Hematopoietic multipotent progenitor cell treated with erythropoietin and hydrocortisone succinate and interleukin-3 and kit ligand, for 6 days (in vitro differentiated cells): ENCODE data around the gene IL10RB.

Source experiments
- DNase-seq: peaks from one replicate; pipeline ENCODE4 v3.0.0-alpha.2; 2015

IL10RB gene

DNA sequence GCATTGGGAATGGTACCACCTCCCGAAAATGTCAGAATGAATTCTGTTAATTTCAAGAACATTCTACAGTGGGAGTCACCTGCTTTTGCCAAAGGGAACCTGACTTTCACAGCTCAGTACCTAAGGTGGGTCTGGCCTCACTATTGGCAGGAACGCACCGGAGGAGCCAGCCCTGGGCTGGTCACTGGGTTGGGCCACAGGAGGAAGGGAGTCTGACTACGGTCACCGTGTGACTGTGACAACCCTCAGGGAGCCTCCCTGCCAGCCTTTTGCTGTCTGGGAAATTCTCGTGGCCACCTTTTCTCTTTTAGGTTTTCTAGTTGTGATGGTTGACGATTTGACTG, 2.2 kb downstream of the IL10RB start:
- no peak for DNase-seq

DNA sequence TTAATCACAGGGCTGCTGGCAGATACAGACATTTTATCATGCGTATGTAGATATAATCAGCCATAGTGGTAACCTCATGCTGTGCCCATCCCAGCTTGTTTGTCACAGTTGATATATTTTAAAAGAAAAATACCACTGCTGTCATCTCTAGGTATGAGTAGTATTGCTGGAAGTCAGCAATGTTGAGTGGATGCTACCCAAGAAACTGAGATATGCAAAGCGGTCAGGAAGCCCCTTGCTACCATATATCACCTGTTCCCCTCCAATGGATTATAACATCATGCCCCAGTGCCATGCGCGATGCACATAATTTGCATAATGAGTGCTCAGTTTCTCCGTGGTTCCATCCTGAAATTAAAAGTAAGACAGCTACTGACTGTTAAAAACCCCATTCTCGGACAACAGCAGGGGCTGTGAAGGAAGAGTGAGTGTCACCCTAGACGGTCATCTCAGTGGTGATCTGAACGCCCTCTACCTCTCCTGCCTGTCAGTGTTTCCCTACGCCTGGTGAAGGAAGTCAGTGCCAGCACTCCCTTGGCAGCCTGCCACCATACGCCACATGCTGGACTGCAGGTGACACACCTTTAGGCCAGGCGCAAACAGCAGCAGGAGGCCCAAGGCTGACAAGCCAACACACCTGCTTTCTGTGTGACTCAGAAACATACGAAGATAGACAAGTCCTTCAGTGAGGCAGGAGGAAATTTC, 2.7 kb downstream of the IL10RB start:
- DNase-seq = no peak

DNA sequence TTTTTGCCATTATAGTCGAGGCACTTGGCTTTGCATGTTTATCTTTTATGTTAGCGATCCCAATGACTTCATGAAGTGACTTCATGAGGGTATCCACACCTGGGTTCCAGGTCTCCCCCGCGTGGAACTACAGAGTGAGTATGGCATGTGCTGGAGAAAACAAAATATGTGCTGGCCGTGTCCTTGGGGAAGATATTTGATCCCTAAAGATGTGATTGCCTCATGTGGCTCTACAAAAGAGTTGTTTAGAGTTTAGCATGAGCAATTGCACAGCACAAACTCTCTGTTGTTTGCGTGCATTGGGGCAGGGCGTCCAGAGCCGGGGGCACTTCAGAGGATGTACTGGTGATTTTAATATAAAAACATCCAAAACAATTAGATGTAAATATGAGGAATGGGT, 4.8 kb downstream of the IL10RB start:
- DNase-seq = no peak

DNA sequence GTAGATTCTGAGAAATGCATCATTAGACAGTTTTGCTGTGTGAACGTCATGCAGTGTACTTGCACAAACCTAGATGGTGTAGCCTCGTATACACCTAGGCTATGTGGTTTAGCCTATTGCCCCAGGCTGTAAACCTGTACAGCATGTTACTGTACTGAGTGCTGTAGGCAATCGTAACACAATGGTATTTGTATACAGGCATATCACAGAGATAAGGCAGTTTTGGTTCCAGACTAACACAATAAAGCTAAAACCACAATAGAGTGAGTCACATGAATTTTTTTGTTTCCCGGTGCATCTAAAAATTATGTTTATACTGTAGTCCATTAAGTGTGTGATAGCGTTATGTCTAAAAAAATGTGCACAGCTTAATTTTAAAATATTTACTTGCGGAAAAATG, 6.9 kb downstream of the IL10RB start:
- DNase-seq = no peak

DNA sequence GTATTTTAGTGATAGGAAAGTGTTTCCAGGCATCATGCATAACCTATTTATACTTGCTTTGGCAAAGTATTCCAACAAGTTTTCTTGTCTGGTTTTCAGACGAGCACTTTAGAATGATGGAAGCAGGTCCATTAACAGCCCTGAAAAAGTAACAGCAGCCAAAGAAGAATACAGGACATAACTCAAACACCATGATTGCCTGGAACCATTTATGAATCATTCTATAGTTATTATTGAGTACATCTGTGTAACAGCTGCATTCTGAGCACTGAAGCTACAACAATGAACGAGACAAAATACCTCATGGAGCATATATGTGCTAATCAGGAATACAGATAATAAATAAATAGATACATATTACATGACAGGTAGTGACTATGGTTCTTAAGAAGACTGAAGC, 12.6 kb downstream of the IL10RB start:
- no peak for DNase-seq

DNA sequence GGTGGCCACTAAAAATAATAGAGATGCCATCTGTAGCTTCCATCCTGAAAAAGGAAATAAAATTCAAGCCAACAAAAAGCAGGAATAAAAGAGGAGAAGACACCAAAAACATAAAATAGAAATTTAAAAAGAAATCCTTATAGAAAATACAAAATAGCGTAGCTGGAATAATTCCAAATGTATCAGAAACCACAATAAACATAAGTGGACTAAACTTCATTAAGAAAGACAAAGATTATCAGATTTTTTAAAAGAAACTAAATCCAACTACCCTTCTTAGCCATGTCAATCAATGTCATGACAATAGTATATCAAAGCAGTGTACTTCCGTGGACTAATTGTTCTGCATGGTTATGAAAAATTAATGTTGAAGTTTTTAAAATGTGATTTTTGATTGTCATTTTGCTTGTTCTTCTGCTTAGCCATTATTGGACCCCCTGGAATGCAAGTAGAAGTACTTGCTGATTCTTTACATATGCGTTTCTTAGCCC, 13.2 kb downstream of the IL10RB start:
- DNase-seq = no peak

DNA sequence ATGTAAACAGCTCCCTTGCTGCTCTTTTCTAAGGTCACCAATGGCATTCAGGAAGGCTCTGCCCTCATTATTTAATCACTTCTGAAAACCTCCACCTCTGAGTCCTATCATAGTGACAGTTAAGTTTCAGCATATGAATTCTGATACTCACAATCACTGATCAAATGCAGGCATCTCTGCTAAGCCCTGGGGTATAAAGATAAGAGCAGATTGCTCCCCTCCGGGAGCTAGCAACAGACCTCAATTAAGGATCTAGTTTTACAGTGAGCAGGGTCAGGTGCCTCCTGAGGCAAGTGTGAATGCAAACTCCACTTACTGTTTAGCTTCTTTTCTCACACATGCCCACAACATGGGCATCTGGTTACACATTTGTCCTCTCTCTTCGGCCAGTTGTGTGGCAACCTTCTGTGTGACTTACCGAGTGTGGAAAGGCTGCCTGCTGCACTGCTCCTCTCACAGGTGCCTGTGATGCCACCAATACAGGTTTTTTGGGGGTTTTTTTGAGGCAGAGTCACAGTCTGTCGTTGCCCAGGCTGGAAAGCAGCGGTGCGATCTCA, 15.0 kb downstream of the IL10RB start:
- peak; percentile 72 for DNase-seq

DNA sequence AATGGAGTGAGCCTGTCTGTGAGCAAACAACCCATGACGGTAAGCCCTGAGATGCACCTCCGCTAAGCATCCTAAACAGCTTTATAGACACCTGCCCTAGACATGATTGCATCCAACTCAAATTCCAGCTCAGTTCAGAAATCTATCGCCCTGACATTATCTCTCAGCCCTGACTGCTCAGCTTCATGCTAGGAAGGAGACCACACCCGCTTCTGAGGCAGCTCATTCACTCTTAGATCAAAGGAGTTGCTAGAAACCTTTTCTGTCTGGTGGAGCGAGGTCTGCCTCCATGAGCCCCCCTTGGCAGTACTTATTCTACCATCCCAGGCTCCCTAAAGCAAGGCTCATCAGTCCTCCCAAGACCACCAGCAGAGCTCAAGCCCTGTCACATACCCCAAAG, 17.0 kb downstream of the IL10RB start:
- peak; percentile 75 for DNase-seq

DNA sequence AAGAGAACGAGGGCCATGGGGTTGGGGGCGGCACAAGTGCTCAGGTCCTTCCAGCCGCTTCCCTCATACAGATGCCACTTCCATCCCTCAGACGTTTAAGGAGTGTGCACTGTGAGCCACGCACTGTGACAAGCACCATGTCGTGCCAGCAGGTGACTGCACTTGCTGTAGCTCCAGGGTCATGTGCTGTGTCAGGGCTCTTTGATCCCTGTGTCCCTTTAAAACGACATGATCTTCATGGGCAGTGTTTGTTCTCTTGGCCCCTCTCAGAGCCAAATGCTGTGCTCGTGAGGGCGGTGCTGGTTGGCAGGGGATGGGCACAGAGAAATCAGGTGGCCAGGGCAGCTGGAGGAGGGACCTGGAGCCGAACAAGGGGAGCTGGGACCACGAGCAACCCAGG, 19.9 kb downstream of the IL10RB start:
- DNase-seq = no peak

DNA sequence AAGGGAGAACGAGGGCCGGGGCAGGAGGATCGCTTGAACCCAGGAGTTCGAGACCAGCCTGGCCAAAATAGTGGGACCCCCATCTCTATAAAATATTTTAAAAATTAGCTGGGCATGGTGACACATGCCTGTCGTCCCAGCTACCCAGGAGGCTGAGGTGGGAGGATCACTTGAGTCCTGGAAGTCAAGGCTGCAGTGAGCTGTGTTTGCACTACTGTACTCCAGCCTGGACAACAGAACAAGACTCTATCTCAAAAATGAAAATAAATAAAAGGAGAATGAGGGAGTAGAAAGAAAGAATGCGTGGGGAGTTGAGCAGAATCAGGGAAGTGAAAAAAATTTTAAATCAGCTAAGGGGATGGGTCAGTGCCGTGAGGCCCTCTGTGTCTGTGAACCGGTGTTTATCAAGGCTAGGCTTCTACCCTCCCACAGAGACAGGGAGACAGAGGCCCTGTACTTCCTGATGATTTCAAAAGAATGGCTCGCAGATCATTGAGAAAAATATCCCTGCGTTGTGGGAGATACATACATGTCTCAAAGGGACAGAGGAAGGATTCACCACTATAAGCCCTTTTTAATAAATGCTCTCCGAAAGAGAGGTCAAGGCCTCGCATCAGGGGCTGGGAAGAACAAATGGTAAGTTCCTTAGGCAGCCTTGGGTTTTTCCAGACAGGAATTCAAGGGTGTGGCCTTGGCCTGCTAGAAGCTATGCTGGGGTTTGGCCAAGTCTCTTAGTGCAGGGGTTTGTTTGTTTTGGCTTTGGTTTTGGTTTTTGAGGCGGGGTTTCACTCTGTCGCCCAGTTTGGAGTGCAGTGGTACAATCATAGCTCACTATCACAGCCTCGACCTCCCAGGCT, 20.7 kb downstream of the IL10RB start:
- no peak for DNase-seq

DNA sequence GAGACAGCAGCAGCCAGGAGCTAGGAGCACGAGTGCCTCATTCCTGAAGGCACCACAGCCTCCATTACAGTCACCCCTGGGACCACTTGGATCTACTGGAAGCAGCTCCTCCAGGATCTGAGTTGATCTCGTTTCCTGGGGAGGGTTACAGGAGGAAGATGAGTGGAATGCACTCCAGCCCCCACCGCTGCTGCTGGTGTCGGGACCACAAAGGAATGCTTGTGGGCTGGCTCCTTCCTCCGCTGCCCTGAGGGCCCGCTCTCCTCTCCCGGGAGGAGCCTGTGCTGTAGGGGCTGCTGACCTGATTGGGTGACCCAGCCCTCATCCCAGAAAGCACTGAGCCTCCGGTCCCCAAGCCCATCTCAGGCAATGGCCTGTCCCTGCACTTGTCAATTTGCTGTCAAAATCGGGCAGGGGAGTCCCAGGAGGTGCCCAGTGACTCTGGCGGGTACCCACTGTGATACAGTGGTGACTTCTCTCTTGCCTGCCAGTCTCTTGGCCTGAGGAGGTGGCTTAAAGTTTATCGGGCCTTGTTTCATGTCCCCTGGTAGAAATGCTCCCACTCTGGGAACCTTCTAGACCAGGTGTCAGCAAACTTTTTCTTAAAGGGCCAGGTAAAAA, 23.1 kb downstream of the IL10RB start:
- DNase-seq = no peak

DNA sequence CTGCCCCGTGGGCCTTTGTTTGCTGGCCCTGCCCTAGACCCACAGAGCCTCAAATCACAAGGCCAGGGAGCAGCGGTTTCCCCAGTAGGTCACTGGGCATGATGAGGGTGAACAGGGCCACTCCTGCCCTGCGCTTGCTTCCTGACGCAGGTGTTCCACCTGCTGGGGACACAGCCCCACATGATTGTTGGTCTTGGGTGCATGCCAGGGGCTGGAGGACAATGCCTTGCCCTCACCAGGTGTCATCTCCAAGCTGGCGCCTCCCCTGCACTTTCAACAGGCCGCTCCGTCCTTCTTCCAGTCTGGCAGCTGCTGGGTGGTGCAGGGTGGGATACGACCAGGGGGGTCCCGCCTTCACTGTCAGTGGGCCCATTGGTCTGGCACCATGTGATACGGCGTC, 24.3 kb downstream of the IL10RB start:
- DNase-seq = no peak

DNA sequence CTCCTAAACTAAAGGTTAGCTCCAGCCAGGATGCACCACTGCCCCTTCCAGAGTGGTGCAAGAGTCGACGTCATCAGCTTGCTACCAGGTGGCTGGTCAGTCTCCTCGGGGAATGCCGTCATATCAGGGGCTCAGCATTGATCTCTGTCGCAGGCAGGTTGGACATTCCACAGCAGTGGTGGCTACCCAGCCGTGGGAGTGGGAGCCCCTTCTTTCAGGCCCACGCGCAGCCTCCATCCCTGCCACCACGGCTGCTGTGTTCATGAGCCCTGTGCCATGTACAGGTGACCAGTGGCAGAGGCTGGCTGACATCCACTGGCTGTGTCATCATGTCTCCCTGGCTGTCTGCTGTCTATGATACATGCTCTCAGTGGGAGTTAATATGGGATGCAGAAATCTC, 25.5 kb downstream of the IL10RB start:
- no peak for DNase-seq

DNA sequence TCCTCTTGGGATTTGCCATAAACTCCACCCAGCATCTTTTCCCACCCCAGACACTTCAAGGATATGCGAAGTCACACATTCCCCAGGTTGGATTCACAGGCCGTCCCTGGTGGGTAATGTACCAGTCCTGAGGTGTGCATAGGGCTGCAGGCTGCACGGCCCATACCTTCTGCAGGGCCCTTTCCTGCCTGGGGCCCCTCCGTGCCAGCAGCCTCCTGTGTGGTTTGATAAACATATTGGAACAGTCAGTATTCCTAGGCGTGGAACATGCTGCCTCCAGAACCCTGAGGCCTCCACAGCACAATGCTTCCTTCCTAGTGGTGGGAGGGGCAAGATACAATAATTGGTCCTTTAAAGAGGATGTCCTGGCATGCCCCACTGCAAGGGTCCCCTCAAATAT, 26.6 kb downstream of the IL10RB start:
- DNase-seq = no peak

DNA sequence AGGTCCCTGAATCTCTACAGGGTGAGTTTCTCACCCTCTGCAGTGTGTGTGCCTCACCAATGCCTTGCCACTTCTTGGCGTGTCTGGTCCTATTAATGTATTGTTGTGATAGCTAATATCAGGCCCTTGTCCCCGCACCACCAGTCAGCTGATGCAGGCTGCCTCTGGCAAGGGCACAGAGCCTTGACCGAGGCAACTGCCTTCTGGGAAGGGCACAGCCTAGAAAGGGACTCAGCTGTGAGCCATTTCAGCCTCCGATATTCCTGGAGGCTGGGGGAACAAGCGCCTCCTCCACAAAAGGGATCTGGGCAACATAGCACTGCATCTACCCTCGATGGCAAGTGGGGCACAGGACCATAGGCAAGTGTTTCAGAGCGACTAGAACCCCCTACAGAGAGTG, 27.0 kb downstream of the IL10RB start:
- DNase-seq = no peak

DNA sequence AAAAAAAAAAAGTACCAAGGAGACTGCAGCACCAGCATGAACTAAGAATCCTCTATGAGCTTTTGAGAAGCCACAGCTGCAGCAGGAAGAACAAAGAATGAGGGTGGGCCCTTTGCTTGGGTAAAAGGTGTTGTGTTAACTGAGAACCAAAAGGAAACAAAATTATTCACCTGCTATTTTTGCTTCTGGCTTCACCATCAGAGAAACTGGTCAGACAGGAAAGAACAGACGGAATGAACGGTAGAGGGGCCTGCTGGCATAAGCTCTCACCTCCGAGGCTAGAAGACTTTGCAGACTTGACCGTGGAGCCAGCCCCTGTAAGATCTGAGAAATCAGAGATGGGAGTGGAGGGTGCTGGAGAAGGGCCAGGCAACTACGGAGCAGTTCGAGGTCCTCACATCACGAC, 27.6 kb downstream of the IL10RB start:
- no peak for DNase-seq

DNA sequence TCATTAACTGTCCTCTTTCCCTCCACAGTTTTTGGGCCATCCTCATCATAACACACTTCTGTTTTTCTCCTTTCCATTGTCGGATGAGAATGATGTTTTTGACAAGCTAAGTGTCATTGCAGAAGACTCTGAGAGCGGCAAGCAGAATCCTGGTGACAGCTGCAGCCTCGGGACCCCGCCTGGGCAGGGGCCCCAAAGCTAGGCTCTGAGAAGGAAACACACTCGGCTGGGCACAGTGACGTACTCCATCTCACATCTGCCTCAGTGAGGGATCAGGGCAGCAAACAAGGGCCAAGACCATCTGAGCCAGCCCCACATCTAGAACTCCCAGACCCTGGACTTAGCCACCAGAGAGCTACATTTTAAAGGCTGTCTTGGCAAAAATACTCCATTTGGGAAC, 30.0 kb downstream of the IL10RB start:
- DNase-seq = no peak

DNA sequence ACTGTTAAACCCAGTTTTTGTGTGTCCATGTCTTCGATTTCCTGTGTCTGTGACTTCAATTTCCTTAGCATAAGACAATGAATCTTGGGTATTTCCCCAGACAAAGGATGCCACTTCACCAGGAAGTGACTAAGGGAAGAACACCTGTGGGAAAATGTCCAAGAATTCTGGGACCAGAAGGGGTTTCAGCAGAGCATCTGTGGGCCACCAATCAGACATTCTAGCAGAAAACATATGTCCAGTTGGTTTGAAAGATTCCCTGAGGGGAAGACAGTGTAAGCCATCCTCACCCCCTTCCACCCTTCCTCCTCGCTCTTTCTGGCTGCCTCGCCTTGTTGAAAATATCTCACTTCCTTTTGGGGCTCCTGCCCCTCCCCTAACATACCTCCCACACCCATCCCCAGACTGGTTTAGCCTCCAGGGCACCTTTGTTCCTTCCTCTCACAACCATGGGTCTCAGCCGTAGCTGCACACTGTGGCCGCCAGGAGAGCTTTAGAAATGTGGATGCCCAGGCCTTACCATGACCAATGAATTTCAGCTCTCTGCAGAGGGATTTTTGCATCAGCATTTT, 33.1 kb downstream of the IL10RB start:
- peak; percentile 53 for DNase-seq

DNA sequence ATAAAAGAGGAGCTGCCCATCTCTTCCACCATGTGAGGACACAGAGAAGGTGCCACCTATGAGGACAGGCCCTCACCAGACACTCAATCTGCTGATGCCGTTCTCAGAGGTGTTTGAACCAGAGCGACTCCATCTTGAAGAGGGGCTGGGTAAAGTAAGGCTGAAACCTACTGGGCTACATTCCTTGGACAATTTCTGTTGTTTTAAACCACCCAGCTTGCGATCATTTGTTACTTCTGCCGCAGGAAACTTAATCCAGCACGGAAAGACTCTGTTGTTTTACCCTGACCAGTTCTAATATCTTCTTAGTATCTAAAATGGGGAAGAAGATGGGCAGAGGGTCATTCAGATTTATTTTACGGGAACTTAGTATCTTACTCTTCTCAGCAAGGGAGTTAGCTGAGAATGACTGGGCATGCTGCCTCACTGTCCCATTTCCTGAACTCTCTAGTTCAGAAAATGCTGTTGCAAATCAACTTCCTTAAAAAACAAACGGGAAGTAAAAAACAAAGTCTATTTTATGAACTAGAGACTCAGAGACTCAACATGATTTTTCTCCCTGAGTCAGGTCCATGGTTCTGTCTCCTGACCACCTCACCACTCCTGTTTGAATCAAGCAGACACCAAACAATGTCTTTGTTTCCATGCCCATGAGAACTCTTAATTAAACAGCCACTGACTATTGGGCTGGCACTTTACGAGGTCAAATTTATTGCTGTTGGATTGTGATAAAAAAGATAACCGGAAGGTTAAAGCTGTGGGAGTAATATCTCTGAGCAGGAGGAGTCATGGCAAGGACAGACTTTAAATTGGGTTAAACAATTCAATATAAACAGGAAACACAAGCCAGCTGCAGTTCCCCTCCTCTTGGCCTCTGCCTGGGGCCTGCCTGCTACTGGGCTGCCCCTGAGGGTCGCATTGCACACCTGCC, 34.8 kb downstream of the IL10RB start:
- peak; percentile 88 for DNase-seq

DNA sequence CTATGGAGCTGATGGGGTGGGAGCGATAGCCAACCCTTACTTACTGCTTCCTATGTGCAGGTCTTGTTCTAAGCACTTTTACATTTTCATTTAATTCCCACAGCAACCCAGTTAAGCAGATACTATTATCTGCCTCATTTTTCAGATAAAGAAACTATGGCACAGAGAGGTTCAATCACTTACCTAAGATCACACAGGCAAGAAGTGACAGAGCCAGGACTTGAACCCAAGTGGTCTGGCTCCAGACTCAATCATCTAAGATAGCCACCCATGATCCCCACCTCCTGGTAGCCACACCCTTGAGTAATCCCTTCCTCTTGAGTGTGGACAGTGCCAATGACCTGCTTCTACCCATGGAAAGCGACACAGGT, 35.5 kb downstream of the IL10RB start:
- DNase-seq = no peak

DNA sequence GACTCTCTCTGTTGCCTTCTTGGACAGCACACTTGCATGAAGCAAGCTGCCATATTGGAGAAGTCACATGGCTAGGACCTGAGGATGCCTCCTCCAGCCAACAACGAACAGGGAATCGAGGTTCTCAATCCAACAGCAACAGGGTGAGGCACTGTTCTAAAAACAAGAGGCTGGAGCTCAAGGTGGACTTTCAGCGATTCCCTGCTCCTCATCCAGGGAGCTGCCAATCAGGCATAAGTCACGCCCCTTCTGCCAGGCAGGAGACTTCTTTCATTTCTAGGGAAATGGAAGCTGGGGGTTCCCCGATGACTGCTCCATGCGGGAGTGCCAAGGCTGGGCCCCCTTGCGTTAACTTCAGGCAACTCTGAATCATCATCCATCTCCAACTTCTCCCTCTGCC, 35.9 kb downstream of the IL10RB start:
- DNase-seq = no peak

DNA sequence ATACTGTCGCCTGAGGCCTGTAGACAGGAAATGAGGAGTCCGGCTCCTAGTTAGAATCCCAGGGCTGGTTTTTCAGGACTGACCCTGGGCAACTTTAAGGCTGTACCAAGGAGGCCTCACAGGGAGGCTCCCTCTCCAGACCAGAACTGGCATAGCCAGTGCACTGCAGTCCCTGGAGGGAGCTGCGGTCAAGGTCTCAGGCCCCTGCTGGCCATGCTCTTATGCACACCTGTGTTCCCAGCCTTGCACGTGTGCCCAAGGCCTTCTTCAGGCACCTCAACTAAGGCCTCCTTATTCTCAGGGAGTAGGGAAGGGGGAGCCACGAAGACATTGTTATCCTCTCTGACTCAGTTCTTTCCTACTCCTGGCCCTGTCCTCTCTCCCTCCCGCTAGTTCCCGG, 36.6 kb downstream of the IL10RB start:
- DNase-seq = no peak
